ENCODE results near the gene FBXW10B.
"Not testable (repeated sequence)": the region's sequence is repeated elsewhere in the genome, so short reads cannot be mapped to it uniquely, and the experiment has no call there.

The FBXW10B gene, protein sequence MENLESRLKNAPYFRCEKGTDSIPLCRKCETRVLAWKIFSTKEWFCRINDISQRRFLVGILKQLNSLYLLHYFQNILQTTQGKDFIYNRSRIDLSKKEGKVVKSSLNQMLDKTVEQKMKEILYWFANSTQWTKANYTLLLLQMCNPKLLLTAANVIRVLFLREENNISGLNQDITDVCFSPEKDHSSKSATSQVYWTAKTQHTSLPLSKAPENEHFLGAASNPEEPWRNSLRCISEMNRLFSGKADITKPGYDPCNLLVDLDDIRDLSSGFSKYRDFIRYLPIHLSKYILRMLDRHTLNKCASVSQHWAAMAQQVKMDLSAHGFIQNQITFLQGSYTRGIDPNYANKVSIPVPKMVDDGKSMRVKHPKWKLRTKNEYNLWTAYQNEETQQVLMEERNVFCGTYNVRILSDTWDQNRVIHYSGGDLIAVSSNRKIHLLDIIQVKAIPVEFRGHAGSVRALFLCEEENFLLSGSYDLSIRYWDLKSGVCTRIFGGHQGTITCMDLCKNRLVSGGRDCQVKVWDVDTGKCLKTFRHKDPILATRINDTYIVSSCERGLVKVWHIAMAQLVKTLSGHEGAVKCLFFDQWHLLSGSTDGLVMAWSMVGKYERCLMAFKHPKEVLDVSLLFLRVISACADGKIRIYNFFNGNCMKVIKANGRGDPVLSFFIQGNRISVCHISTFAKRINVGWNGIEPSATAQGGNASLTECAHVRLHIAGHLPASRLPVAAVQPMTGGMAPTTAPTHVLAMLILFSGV

DNA sequence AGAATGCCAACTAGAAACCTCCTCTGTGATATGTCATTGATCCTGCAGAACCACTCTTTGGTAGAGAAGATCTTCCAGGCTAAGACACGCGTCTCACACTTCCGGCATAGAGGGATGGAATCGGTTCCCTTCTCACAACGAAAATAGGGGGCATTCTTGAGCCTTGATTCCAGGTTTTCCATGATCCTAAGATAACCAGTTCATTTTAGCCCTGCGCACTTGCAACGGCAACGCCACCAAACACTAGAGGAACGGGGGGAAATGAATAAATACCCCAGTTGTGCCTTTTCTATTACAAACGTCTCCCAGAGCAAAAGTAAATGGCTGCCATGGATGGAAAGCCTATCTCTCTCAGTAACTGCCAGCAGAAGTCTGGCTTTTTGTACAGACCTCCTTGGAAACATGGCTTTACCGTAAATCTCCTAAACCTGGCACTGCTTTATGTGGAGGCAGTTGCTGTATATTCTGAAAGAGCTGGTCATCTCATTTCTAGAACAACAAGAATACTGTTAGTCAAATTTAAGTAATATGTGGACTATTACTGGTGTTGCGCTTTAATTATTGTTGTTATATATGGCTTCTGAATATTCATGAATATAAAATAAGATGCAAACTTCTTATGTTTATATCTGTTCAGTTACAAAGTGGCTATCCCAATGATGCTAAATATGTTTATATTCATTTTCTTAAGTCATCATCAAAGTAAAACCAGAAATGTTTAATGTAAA, at the start of gene FBXW10B:
TSS of gene FBXW10B (minus strand) at position 374 of the 728 bp plus-strand sequence. CDS start at position 182, 192 bp downstream.
- not testable (repeated sequence) for H3K4me3 ChIP-seq (ENCODE audit: low read depth, low read length)

DNA sequence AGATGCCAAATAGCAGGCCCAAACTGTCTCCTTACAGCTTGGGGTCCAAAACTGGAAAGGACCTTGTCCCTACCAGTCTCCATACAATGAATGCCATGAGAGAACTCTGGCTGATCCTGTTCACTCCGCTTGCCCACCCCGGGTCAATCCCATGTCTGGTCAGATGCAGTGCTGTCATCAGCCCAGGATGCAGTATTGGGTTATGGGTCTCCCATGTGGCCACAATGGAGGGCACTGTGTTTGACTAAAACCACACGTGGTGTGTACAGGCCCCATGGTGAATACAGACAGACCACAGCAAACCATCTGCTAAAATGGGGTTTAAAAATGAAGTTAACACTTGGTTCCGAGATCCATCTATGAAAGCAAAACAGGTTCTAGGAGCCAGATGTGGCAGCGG, 44.2 kb upstream of the FBXW10B start:
- H3K4me3 ChIP-seq (ENCODE audit: low read depth, low read length), result no peak overlapping the region

DNA sequence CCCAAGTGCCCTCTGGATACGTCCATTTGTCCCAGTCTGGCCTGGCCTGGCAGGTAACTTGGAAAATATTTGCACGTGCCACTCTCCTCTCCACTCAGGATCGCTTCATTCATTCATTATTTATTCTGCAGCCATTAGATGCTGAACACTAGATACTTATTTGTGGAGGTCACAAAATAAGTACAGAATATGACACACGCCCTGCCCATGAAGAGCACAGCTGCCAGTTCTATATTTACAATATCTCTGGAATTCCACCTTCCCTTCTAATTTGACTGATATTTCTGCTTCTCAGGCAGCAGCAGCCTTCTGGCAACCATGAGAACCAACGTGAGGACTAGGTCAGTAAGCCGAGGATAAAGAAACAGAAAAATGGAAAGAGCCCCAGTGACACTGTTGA, 43.7 kb upstream of the FBXW10B start:
- no peak overlapping the region for H3K4me3 ChIP-seq (ENCODE audit: low read depth, low read length)

DNA sequence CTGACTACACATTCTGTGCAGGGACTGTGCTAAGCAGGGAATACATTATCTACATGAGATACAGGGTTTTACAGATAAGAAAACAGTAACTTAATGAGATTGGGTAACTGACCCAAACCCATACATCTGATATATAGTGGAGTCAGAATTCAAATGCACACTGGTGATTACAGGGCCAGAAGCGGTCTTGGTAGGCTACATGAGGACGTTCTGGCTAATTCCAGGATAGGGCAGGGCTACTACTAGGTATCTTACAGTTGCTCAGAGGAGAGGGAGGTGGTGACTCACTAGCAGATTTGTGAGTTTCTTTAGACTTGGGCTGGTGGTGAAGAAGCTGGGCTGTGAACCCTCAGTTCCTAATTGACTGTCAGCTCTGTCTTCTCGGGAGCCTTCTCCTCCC, 43.2 kb upstream of the FBXW10B start:
- H3K4me3 ChIP-seq (ENCODE audit: low read depth, low read length), result no peak overlapping the region

DNA sequence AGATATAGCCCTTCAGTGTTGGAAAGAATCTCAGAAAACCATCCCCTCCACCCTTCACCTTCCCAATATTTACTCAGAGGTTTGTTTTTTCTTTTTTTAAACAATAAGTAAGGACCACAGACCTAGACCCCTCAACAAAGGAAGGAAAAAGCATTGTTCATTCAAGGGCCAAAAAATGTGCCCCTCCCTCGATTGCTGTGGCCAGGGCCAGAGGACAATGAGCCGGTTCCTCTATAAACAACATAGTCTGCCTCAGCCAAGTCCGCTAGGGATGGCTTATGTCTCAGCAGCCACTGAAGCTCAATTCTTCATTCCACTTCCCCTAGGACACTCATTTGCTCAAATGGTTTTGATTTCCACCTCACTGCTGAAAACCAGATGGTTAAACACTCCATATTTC, 40.6 kb upstream of the FBXW10B start:
- H3K4me3 ChIP-seq (ENCODE audit: low read depth, low read length), result no peak overlapping the region

DNA sequence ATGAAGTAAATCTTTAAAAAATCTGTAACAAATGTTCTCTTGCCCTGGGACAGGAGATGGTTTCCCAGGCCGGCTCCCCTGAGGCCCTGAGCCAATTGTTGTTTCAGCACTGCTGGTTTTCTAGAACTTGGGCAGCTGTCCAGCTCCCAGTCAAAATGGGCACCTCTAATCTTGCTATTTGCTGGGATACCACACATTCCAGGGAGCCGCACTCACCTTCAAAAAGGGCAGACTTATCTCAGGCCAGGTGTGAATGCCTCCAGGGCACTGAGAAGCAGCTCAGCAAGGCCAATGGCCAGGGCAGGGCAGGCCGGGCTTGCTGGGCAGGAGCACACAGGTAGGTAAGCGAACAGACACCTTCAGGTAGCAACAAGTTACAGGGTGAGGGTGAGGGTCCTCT, 40.2 kb upstream of the FBXW10B start:
- H3K4me3 ChIP-seq (ENCODE audit: low read depth, low read length), result no peak overlapping the region

DNA sequence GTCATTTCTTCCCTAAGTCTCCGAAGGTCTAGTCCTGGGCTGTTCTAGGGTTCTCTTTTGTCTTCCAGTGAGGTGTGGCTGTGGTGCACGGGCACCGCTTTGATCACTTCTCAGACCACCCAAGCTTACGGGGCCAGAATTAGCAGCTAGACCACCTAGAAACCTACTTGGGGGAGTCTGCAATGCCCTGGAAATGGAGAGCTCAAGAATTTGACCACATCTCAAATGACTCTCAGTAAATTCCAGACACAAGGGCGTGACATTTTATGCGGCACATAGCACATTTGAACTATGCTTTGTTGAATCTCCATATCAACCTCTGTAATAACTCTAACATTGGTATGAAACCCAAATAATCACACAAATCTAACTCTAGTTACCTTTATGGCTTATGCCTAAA, 39.7 kb upstream of the FBXW10B start:
- no peak overlapping the region for H3K4me3 ChIP-seq (ENCODE audit: low read depth, low read length)

DNA sequence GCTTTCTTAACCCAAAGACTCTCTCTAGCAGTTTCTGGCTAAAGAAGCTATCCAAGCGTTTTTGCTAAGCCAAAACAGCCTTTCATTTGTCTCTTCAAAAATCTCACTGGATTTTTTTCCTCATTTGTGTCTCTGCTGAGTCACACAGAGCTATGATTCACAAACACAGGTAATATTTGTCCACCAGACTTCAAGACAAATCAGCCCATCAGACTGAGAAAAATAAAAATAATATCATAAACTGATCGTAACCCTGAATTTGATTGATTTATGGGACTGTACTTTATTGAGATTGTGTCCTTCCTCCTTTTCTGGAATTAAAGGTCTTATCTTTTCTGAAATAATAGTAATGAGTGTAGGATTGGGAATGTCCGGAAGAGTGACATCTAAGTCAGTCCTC, 38.8 kb upstream of the FBXW10B start:
- H3K4me3 ChIP-seq (ENCODE audit: low read depth, low read length), result no peak overlapping the region

DNA sequence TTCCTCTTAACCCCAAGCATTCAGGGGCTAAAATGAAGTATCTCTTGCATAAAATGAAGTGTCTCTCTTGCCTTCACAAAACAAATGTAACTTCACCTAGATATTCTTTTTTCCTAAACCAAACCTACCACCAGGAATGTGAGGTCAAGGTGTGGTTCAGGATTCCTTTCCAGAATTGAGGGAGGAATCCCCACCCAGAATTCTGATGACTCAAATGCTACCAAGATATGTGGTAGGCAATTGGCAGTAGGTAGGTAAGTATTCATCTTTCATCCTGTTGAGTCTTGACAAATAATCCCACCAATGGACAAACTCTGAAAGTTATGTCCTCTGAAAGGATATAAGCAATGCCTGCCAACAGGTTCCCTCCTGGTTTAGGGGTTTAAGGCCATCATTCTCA, 38.4 kb upstream of the FBXW10B start:
- no peak overlapping the region for H3K4me3 ChIP-seq (ENCODE audit: low read depth, low read length)

DNA sequence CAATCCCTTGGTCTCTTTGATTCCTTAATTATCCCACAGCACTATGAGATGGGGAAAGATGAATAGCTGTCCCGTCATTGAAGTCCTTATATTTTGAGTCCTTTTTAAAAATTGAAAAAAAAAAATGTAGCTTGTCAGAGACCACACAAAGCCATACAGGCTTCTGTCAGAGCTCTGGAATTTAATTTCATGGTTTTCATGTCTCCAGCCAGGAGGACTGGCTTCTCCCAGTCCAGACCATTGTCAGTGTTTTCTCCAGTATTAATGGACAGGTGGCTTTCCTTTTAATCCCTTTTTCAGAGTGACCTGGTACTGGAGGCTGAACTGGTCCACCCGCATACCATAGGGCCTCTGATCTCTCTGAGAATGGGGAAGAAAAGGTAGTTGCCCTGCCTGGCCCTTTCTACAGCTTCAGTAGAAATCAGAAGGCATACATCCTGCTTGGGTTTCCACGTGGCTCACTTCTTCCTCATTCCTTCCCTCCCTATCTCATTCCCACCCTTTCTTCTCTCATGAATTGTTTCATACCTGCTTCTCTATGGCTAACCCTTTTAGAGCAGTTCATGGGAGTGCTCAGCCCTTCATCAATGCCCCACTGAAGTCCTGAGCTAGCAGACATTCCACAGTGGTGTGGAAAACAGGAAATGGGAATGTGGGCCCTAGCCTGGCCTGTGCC, 35.5 kb upstream of the FBXW10B start:
- no peak overlapping the region for H3K4me3 ChIP-seq (ENCODE audit: low read depth, low read length)

DNA sequence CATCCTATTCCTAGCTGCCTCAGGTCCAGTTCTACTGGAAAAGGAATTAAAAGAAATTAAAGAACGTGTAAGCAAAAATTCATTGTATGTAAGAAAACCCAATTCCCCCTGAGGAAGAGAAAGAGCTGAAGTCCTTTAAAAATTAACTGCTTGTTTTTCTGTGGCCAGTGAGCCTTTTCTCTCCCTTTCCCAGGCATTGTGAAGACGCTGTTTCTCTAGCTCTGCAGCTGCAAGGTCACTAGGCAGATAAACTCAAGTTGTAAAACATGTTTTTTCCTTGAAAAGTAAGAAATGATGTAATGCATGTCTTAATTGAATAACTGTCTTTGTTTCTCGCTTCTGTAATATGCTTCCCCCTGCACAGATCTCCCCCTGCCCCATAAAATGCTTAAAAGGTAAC, 34.9 kb upstream of the FBXW10B start:
- not testable (repeated sequence) for H3K4me3 ChIP-seq (ENCODE audit: low read depth, low read length)

DNA sequence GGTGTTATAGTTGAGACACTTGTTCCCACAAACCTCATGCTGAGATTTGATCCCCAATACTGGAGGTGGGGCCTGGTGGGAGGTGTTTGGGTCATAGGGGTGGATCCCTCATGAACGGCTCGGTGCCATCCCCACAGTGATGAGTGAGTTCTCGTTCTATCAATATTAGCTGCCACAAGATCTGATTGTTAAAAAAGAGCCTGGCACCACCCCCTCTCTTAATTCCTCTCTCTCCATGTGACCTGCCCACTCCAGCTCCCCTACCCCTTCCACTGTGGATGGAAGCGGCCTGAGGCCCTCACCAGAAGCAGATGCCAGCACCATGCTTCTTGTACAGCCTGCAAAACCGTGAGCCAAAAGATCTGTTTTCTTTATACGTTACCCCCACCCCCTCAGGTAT, 33.5 kb upstream of the FBXW10B start:
- H3K4me3 ChIP-seq (ENCODE audit: low read depth, low read length), result no peak overlapping the region

DNA sequence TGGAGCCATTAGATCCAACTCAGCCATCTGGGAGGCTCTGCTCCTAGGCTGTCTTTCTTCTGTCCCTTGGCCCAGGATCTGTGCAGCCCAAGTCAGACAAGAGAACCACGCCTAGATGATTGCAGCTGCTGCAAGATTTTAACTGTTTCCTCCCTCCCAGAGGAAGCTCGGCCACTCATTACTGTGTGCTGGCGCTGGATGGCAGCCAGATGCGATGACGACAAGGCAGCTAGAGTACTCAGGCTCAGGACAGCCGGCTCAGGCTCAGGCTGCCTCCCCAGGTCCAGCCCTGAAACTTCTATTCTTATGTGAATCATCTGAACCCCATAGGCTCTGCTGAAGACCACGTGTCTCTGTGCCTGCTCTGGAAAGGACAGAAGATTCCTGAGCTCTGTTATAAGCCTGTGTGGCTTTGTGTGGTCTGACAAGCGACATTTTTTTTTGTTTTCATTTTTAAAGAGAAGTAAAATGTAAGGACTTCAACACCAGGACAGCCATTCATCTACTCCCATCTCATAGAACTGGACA, 32.1 kb upstream of the FBXW10B start:
- no peak overlapping the region for H3K4me3 ChIP-seq (ENCODE audit: low read depth, low read length)

DNA sequence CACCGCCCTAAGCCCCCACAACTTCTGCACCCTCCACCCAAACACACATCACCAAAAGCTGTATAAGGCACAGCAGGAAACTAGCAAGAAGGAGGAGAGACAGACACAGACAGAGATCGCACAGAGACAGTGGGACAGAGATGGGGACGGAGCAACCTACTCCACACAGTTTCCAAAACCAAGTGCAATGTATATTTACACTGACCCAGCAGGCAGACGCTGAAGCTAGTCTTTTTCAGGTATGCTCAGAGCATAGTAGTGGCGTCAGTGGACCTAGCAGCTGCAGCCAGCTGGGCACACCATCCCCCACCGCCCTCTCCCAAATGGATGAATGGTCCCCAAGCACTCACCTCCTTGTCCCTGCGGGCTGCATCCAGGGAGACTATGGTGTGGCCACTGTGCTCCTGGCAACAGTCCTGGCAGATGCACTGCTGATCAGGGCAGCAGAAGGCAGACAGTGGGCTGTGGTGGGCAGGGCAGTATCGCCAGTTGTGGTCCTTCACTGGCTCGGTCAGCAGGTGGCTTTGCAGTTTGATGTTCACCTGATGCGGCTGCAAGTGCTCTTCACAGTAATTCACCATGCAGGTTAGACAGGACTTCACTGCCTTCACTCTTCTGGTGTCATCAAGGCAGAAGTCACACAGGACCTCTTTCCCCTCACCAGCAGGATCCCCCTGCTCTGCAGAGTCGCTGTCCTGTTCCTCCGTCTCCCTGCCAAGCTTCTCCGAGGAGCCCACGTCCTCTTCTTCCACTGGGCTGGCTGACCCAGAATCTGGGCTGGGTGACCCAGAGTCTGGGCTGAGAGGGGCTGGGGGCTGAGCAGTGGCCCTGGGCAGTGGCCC, 31.5 kb upstream of the FBXW10B start:
- no peak overlapping the region for H3K4me3 ChIP-seq (ENCODE audit: low read depth, low read length)

DNA sequence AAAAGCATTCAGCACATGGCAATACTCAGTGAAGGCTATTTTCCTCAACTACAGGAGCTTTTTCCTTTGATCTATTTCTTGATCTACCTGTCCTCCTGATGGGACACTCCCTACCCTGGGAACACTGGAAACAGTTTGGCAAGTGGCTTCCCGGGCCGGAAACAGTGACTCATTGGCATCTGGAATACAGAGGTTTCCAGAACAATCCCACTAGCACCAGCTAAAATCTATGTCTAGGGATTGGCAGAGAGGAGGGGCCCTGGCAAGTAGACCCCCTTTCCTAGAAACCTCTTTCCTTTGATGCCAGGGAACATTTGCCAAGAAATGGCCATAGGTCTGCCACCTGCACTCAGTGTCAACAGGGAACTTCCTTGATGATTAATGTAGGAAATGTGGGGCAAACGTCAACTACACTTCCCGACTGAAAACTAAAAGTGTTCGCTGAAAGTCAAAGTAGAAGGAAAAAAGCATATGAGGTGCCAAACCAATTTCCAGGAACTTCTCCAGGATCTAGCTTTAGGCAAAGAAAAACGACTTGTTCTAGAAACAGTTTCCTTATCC, 30.4 kb upstream of the FBXW10B start:
- H3K4me3 ChIP-seq (ENCODE audit: low read depth, low read length), result no peak overlapping the region

DNA sequence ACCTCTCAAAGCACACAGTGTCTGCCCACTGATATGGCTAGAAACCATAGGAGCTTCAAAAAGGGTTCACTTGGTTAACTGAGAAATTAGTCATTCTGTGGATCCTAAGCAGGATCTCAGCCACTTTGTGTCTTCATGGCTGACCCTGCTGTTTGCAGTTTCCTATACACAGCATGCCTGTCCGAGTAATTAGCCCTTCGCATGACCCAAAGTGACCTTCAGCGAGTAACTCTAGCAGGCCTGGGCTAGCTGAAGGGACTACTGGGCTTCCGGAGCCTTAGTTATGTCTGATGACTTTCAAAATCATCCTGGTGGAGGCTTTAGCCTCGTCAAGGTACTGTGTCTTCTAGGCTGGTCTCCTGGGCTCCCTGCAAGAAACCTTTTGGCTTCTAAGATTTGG, 28.9 kb upstream of the FBXW10B start:
- H3K4me3 ChIP-seq (ENCODE audit: low read depth, low read length), result no peak overlapping the region

DNA sequence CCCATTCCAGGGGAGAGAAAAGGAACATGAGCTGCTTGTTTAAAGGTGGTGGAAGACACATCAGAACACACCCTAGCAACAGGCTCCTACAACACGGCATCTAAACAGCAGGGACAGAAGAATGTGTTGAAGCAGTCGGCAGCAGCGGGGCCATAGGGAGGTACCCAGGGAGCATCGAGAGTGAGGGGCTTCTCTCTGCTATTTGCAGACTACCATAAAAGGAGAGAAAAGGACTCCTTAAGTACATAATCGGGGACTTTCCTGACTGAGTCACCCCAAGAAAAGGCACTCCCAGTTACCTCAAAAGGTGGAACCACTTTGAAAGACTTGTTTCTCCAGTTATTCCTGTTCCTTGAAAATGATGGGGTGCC, 26.4 kb upstream of the FBXW10B start:
- not testable (repeated sequence) for H3K4me3 ChIP-seq (ENCODE audit: low read depth, low read length)

DNA sequence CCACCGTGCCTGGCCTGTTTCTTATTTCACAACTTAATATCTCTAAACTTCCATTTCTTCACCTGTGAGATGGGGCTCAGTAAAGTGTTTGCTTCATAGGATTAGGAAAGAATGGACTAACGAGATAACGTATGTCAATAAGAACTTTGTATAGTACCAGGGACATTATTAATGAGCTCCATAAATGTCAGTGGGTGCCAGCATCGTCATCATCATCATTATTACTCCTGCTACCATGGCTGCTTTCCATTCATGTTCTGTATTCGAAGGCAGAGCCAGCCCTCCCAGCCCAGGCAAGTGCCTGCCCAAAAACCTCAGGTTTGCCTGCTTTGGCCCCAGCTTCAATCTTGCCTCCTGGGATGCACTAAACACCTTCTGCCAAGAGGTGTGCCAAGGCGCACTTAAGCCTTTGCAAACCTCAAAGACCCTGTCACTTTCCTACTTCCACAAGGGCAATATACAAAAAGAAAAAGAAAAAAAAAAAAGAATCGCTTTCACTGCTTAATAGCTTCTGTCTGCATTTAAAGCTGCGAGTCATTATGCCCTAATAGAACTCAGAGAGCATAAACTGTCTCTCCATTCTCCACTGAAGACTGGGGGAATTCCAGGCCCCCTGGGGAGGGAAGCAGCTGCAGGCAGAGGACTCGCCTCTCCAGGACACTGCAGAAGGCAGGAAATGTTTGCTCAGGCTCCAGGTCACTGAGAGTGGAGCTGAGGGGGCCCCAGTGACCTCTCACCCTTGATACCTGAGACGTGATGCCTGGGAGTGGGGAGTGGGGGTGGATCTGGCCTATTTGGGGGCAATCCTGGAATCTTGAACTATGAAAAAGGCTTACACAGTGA, 25.8 kb upstream of the FBXW10B start:
- H3K4me3 ChIP-seq (ENCODE audit: low read depth, low read length), result not testable (repeated sequence)

All from iPS-11a (cell line).